ENCODE measurements around the gene NOP16.
A peak's percentile ranks its signal among the peaks of the same experiment; 100 is the strongest.
"Not testable (repeated sequence)": the region's sequence is repeated elsewhere in the genome, so short reads cannot be mapped to it uniquely, and the experiment has no call there.

Gene NOP16

DNA sequence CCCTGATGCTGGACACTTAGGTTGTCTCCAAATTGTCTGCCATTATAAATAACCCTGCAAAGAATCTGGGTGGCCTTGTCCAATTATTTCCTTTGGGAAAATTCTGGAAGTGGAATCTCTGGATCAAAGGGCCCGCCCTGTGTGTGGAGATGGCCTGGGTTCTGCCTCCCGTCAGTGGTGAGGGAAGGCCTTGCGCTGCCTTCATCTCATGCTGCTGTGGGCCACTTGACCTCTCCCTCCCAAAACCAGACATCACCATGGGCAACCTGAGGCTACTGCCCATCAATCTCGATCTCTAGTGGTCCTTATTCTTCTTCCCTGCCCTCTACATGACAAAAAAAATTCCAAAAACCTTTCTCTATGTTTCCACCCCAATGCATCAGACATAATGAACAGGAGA is 21.4 kb upstream of the NOP16 start:
- no peak for DNase-seq (ENCODE audit: low read depth)

DNA sequence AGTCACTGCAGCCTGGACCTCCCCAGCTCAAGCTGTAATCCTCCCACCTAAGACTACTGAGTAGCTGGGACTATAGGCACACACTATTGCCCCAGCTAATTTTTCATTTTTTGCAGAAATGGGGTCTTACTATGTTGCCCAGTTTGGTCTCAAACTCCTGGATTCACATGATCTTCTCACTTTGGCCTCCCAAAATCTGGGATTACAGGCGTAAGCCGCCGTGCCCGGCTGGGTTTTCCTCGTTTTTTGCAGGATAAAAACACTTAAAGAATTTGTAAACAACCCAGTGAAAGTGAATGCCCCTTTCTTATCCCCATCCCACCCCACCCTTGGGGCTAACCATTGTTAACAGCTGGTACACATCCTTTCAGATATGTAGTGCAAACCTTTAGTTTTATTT is 20.2 kb upstream of the NOP16 start:
- DNase-seq (ENCODE audit: low read depth), result no peak

DNA sequence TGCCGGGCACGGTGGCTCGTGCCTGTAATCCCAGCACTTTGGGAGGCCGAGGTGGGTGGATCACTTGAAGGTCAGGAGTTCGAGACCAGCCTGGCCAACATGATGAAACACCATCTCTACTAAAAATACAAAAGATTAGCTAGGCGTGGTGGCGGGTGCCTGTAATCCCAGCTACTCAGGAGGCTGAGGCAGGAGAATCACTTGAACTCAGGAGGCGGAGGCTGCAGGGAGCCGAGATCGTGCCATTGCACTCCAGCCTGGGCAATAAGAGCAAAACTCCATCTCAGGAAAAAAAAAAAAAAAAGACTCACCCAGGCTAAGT is 19.8 kb upstream of the NOP16 start:
- DNase-seq (ENCODE audit: low read depth), result not testable (repeated sequence)

DNA sequence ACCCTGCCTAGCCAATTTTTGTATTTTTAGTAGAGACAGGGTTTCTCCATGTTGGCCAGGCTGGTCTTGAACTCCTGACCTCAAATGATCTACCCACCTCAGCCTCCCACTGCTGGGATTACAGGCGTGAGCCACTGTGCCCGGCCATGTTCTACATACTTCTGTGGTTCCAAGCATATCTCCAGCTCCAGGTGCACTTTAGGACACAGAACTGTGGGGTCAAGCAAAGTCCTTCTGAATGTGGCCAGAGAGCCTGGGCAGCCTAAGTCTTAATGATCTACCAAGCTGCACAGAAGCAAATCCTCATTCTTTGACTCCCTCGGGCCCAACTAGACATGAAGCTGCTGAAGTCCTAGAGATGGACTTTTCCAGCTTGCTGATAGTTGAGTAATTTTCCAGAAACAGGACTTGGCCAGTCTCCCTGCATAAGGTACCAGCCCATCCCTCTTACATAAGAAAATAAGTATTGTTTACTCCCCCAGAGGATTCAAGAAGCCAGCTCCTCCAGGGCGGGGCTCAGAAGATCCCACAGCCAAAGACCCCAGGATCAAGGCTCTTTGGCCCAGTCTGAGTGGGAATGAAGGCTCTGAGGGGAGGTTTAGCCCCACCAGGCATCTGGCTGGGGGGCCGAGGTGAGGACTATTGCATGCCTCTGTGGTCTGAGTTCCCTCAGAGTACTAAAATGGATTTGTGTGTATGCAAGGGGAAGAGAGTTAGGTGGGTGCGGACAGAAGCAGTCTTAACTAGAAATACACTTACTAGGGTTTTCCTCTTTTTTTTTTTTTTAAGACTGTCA is 19.3 kb upstream of the NOP16 start:
- DNase-seq (ENCODE audit: low read depth), result peak; percentile 22

DNA sequence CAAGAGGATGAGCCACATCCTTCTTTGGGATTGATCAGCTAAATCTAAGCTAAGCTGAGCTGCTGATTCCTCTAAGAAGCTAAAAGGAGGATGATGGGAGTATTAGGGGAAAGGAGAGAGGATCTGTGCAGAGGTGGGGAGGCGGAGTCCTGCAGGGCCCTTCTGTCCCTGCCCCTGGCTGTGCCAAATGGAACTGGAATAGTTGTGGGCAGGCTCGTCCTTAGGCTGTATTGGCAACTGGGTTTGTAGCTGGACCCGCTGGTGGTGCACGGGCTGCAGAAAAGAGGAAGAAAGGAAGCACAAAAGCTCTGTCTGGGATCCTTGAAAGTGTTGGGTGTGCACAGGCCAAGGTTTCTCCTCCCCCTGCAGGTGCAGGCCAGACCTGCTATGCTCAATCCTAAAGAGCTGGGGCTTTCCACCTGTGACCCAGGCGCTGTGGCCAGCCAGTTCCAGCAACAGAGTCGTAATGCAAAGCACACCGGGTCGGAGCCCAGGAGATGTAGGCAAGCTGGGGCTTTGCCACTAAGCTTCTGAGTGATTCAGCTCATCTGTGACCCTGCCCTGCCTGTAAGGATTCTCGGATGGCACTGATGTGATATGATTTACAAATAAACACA is 18.1 kb upstream of the NOP16 start:
- no peak for DNase-seq (ENCODE audit: low read depth)

DNA sequence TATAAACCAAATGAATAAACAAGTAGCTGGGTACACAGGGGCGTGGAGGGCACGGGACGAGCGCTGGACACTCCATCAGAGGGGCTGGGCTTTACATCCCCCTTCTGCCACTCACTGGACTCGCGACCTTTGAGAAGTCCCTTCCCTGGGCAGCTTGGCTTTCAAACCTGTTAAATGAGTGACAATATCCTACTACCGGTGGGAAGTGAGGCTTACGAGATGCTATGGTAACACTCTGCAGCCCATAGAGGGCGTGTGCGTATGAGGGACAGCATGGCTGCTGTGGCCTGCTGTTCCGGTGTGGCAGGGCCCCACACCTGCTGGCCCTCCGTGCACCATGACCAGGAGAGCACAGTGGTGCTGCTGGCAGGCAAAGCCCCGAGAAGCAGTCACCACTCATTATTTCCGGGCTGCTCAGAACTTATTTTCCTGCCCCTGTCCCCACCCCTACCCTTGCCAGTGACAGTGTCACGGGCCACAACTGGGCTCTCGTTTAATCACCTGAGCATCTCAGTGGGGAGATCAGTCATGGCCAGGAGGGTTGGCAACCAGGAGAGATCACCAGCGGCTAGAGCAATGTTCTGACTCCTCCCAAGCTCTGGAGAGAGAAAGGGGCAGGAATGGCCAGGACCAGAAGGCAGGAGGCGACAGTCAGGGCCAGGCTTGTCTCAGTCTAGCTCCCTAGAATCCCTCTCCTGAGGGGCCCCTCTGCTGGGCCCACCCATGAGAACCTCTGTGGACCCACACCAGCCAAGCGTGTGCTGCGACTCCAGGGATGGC is 17.4 kb upstream of the NOP16 start:
- no peak for DNase-seq (ENCODE audit: low read depth)

DNA sequence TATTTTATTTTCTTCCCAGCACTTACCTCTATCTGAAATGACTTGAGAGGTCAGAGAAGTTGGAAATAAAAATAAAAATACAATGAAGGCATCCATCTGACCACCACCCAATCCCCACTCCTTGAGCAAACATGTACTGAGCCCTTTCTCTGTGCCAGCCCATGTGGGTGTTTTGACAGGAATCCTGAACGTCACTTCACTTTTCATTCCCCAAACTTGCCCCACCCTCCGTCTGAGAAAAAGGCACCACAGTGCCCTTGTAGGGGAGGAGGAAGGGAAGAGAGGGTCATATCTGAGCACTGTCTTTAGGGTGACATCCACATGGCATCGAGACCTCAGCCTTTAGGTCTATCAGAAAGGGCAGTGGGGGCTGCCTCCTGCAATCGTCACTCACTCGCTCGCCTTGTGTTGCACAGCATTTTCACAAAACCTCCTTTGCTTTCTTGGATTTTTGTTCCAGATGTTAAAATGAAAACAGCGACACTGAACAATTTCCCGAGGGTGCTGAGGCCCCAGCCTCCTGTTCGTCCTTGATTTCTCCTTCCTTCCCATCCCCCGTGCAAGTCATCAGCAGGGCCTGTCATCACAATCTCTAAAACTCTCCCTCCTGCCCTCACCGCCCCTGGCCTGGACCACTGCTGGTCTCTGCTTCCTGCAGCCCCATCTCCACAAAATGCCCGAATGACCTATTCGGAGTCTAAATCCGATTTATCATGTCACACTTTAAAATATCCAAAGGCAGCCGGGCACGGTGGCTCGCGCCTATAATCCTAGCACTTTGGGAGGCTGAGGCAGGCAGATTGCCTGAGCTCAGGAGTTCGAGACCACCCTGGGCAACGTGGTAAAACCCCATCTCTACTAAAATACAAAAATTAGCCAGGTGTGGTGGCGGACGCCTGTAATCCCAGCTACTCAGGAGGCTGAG is 13.1 kb upstream of the NOP16 start:
- no peak for DNase-seq (ENCODE audit: low read depth)

DNA sequence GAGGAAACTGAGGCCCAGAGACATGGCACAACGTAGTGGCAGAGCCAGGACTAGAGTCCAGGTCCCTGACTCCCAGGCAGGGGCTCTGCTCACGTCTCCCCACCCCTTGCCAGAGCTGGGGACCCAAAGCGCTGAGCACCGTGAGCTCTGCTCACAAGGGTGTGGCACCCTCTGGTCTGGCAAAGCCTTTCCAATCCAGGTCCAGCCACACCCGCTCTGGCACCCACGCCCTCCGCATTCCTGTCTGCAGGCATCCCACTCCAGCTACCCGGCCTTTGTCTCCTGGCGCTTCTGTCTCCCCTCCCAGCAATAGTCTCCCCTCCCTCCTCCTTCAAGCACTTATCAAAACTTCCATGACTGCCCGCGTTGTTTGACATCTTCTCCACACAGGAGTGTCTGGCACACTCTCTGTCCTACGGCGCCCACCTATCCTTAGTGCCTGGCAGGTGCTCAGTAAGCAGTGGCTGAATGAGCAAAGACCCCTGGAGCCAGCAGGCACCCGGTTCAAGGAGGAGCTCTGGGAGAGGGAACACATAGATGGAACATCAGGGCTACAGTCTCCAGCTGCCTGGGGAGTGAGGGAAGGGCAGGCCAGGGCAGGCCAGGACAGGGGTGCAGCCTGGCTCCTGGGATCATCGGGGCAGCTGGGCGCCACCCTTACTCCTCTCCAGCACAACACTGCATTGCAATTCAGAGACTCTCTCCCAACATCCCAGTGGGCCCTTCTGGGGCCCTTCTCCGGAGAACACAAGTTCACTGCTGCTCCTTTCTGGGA is 12.2 kb upstream of the NOP16 start:
- no peak for DNase-seq (ENCODE audit: low read depth)

DNA sequence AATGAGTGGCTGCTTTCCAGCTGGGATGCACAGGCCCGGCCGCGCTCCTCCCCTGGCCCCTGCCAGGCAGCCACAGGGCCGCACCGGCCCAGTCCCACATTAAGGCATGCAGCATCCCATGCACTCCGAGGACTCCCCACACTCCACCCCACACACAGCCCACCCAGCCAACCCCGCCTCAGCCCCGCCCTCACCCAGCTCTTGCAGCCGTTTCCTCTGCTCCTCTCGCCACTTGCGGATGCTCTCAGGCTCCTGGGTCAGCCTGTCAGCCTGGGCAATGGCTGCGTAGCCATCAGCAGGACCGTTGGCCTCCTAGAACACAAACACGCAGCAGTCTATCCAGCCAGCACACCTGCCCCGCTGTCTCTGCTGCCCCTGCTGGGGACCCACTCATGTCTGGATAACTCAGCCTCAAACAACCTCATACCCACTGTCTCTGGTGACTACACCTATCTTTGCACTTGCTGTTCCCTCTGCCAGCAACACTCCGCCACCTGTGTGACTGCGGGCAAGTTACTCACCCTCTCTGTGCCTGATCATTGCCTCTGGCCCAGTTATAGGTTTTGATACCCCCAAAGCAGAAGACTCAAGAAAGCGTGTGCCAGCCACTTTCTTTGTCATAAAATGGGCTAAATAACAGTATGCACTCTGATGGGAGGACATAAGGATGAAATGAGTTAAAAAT is 9.5 kb upstream of the NOP16 start:
- DNase-seq (ENCODE audit: low read depth), result no peak

DNA sequence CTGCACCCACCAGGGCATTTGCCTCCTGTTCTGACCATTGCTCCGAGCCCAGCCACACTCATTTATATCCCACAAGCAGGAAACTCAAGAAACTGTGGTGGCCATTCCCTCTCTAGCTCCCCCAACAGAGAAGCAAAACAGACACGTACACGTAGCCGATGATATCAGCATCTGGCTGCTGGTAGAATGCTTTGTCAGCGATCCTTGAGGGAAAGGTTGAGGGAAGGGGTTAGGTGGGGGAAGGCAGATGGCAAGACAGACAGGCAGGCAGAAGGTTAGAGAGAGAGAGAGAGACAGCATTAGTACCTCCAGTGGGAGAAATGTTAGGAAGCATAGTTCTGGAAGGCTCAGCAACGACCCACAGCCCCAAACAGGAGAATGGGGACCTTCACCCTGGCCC is 7.9 kb upstream of the NOP16 start:
- no peak for DNase-seq (ENCODE audit: low read depth)

DNA sequence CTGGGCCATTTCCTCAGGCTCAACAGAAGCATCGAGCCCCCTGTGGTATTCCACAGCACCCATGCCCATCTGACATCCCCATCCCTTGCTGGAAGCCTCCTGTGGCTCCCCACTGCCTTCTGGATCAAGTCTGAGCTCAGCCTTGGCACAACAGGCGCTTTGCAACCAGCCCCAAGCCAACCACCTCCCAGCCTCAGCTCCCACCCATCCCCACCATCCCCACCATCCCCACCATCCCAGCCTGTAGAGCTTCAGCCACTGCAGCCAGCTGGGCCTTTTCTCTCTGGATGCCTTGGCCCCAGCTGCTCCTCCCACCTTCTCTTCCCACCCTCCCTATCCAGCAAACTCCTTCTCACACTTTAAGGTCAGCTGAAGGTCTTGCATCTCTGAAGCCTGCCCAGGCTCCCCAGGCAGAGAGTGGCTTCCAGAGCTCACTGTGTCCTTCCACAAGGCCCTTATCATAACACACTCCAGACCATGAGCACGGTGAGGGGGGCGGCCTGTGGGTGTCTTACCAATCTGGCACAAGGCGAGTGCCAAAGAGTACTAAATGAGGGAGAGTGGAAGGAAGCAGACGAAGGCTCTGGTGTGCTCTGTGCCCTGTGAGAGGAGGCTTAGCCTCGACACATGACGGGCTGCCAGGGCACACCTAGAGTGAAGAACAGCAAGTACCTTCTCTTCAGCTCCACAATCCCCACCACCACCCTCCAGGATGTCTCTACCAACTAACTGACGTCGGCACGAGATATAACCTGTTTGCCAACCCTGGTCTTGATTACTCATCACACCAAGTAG is 6.7 kb upstream of the NOP16 start:
- no peak for DNase-seq (ENCODE audit: low read depth)

DNA sequence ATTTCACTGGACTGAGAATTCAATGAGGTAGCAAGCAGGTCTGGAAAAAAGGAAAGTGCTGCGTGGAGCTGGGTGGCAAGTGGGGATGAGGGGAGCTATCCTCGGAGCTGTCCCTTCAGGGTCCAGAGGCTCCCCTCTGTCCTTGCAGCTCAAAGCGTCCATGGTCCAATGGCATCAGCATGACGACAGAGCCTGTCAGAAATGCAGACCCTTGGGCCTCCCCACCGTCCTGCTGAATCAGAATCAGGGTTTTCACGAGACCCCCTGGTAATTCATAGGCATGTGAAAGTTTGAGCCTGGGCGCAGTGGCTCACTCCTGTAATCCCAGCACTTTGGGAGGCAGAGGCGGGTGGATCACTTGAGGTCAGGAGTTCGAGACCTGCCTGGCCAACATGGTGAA is 5.7 kb upstream of the NOP16 start:
- no peak for DNase-seq (ENCODE audit: low read depth)

DNA sequence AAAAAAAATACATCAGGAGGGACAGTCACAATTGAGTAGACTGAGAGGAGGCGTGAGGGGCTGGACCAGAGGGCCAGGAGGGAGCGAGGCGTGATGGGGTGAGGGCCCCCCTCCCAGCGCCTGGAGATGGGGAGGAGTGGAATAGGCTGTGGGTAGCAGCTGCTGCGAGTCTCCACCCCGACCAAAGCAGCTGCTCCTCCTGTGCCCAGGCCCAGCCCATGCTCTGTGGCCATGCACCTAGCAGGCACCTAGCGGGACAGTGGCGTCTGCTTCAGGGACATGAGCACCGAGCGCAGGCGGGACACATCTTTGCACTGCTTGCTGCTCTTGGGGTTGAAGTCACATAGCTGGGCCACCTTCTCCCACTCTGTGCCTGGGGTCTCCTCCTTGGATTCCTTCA is 4.1 kb upstream of the NOP16 start:
- DNase-seq (ENCODE audit: low read depth), result no peak

DNA sequence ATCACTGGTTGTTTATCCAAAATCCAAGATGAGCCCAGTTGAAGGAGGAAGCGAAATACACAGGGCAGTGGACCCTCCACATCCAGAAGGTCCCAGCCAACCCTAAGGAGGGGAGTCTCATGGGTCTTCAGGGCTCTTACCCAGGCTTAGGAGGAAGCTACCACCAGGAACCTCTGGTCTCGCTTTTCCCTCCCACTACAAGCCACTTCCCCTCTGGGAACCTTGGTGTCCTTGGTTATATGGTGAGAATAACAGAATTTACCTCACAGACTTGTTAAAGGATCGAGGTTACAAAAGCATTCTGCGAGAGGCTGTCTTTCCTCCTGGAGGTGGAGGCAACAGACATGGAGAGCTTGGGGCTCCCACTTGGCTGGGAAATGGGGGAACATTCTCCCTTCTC is 3.6 kb upstream of the NOP16 start:
- DNase-seq (ENCODE audit: low read depth), result no peak

DNA sequence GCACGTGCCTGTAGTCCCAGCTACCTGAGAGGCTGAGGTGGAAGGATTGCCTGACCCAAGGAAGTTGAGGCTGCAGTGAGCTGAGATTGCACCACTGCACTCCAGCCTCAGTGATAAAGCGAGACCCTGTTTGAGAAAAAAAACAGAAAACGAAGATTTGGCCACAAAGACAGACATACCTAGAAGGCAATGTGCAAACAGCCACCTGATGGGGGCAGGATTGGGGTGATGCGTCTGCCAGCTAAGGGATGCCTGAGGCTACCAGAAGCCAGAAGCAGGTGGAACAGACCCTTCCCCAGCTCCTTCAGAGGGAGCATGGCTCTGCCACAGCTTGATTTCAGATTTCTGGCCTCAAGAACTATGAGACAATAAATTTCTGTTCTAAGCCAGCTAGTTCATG is 3.1 kb upstream of the NOP16 start:
- no peak for DNase-seq (ENCODE audit: low read depth)

DNA sequence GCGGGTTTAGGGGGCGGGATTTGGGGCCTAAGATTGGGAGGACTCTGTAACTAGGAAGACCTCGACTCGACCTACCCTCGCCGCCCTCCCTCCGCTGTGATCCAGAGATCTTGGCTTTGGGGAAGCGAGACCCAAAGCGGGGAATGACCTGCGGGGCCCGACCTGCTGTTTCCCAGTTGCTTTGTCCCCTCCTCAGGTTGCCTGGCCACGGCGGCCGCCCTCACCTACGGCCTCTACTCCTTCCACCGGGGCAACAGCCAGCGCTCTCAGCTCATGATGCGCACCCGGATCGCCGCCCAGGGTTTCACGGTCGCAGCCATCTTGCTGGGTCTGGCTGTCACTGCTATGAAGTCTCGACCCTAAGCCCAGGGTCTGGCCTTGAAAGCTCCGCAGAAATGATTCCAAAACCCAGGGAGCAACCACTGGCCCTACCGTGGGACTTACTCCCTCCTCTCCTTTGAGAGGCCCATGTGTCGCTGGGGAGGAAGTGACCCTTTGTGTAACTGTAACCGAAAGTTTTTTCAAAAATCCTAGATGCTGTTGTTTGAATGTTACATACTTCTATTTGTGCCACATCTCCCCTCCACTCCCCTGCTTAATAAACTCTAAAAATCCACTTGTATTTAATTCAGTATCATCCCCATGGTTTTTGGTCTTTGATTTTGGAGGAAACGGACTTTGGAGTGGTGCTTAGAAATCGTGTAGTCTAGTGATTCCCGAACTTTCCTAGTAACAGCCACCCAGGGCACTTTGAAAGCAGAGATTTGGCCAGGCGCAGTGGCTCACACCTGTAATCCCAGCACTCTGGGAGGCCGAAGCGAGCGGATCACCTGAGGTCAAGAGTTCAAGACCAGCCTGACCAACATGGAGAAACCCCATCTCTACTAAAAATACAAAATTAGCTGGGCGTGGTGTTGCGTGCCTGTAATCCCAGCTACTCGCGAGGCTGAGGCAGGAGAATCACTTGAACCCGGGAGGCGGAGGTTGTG is 1.0 kb upstream of the NOP16 start:
- no peak for DNase-seq (ENCODE audit: low read depth)

DNA sequence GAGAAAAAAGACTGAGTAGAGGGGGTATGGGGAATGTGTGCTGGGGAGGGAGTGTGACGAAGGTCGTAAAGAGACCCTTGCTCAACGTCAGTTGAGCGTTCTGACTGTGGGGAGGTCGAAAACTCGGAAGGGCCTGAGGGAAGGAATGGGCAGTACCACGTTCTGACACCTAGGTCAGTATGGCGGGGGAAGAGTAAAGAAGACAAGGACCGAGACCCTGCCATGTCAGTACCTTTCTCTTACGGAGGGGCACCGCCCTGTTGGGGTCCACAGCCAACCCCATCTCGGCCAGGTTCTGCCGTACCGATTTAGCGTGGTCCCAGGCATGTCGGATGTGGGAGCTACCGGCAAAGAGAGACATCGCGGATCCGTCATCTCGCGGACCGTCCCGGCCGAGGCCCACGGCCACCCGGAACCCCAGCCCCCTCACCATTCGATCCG is 375 bp downstream of the NOP16 start:
- no peak for DNase-seq (ENCODE audit: low read depth)

DNA sequence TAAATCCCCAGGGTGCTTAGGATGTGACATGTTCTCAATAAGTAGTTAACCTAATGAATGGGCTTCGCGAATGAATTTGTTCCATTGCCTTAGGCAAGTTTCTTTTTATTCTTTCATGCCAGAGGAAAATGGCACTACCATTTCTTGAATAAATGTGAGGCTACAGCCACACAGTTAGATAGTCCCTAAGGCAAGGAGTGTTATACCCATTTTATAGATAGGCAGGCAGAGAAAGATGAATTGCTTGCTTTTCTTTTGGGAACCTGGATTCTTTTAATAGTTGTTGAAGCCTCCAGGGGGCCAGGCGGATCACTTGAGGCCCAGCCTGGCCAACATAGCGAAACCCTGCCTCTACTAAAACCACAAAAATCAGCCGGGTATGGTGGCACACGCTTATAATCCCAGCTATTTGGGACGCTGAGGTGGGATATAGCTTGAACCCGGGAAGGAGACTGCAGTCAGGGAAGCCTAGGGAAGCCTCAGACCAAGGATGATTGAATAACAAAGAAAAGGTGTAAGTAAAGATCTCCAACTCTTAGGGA is 943 bp downstream of the NOP16 start:
- no peak for DNase-seq (ENCODE audit: low read depth)
